Glutamatergic neuron (in vitro differentiated cells): ENCODE data around the gene PAM. TPM values are rescaled to one million over a fixed set of nuclear protein-coding genes. Genes with fewer than 3 reads are reported as not detected.
A peak's percentile ranks its signal among the peaks of the same experiment; 100 is the strongest.

Source experiments
- DNase-seq: peaks from one replicate; pipeline ENCODE4 v3.0.0; 2022
- H3K27ac Mint-ChIP-seq: one replicate; pipeline ENCODE4 v1.8.0; 2020; ENCODE audit warnings: mild to moderate bottlenecking, mixed read lengths, inconsistent platforms; ENCODE audit not compliant: unreplicated experiment
- H3K27me3 Mint-ChIP-seq: one replicate; pipeline ENCODE4 v1.8.0; 2020; ENCODE audit warnings: mild to moderate bottlenecking, moderate library complexity, mixed read lengths, inconsistent platforms; ENCODE audit not compliant: unreplicated experiment
- H3K36me3 Mint-ChIP-seq: one replicate; pipeline ENCODE4 v1.8.0; 2020; ENCODE audit warnings: mild to moderate bottlenecking, mixed read lengths, inconsistent platforms; ENCODE audit not compliant: unreplicated experiment
- H3K4me1 Mint-ChIP-seq: one replicate; pipeline ENCODE4 v1.8.0; 2020; ENCODE audit warnings: mild to moderate bottlenecking, low read depth, mixed read lengths, inconsistent platforms; ENCODE audit not compliant: unreplicated experiment
- H3K4me3 Mint-ChIP-seq: one replicate; pipeline ENCODE4 v1.8.0; 2020; ENCODE audit warnings: mild to moderate bottlenecking, mixed read lengths, inconsistent platforms; ENCODE audit not compliant: unreplicated experiment
- H3K9me3 Mint-ChIP-seq: one replicate; pipeline ENCODE4 v1.8.0; 2020; ENCODE audit warnings: mild to moderate bottlenecking, moderate library complexity, mixed read lengths, inconsistent platforms; ENCODE audit not compliant: unreplicated experiment
- CTCF ChIP-seq: fragments of 200-600 bp; sonication (generic); IDR thresholded peaks from one replicate; pipeline ENCODE4 v1.5.0; 2021; ENCODE audit not compliant: partially characterized antibody, unreplicated experiment
- total RNA-seq: library from RNA; stranded (reverse); fragmentation: NEBNext Ultra II Directional; extraction: Animal tissue kit (Norgen Biotek cat#: 25700); gene quantifications from one replicate; pipeline ENCODE4 v1.2.1, GENCODE V29; 2021; ENCODE audit not compliant: unreplicated experiment

PAM gene
- total RNA-seq, 1 donor from 2014 or later: 192 TPM

- Mint-ChIP-seq H3K9me3 (peaks cover 7% of the 10 kb centered on the region), H3K4me1 (peaks cover 22% of the 10 kb centered on the region), H3K27me3 (peaks cover 8% of the 10 kb centered on the region), H3K4me3 (no peak overlapping the region), H3K27ac (no peak overlapping the region), H3K36me3 (no peaks in the 10 kb centered on the region)
- no peak for TF ChIP-seq CTCF
- DNase-seq: no peak
Observed at GRCh38 chr5:102759289-102759688, 4.2 kb downstream of the PAM start.

GRCh38 chr5:102759700-102760099 lies 4.6 kb downstream of the PAM start:
- TF ChIP-seq CTCF: no peak
- Mint-ChIP-seq H3K27me3 (peaks cover 8% of the 10 kb centered on the region), H3K36me3 (no peaks in the 10 kb centered on the region), H3K4me1 (peaks cover 22% of the 10 kb centered on the region), H3K9me3 (peaks cover 7% of the 10 kb centered on the region), H3K27ac (no peak overlapping the region), H3K4me3 (no peak overlapping the region)
- no peak for DNase-seq

- no peak for DNase-seq
- H3K4me3 Mint-ChIP-seq: no peak overlapping the region
- H3K27ac Mint-ChIP-seq: peak overlapping the region; percentile 49
- peaks cover 22% of the 10 kb centered on the region for H3K4me1 Mint-ChIP-seq
- H3K27me3 Mint-ChIP-seq: peaks cover 5% of the 10 kb centered on the region
- no peaks in the 10 kb centered on the region for H3K36me3 Mint-ChIP-seq
- TF ChIP-seq CTCF: no peak
- peaks cover 4% of the 10 kb centered on the region for H3K9me3 Mint-ChIP-seq
Observed at GRCh38 chr5:102760815-102761214, 5.7 kb downstream of the PAM start.

- H3K27me3 Mint-ChIP-seq: no peaks in the 10 kb centered on the region
- H3K36me3 Mint-ChIP-seq: no peaks in the 10 kb centered on the region
- no peak for TF ChIP-seq CTCF
- H3K4me3 Mint-ChIP-seq: no peak overlapping the region
- no peak overlapping the region for H3K27ac Mint-ChIP-seq
- no peak for DNase-seq
- H3K9me3 Mint-ChIP-seq: no peaks in the 10 kb centered on the region
- peaks cover 18% of the 10 kb centered on the region for H3K4me1 Mint-ChIP-seq
Observed at GRCh38 chr5:102762095-102762534, 7.0 kb downstream of the PAM start.

GRCh38 chr5:102762562-102763227 lies 7.6 kb downstream of the PAM start:
- Mint-ChIP-seq H3K9me3 (no peaks in the 10 kb centered on the region), H3K27ac (no peak overlapping the region), H3K27me3 (no peaks in the 10 kb centered on the region), H3K4me1 (peaks cover 18% of the 10 kb centered on the region), H3K36me3 (no peaks in the 10 kb centered on the region), H3K4me3 (no peak overlapping the region)
- DNase-seq: no peak
- no peak for TF ChIP-seq CTCF
